Choroid plexus epithelial cell (primary cell): ENCODE measurements around the gene FAM222B.
A peak's percentile ranks its signal among the peaks of the same experiment; 100 is the strongest.

ENCODE experiments used
- DNase-seq: peaks from one replicate; pipeline ENCODE4 v3.0.0-alpha.2; 2010; ENCODE audit warnings: low read depth
- H3K4me3 ChIP-seq: 2 replicates; pipeline ENCODE4 v1.5.1; 2011; ENCODE audit warnings: low read depth, mild to moderate bottlenecking, control low read depth, low read length, moderate library complexity
- TF ChIP-seq, protein P1 (sequence below): conservative IDR thresholded peaks from 2 replicates; pipeline ENCODE4 v1.5.1; 2011; ENCODE audit warnings: low read depth, mild to moderate bottlenecking, control low read depth, inconsistent platforms, low read length, moderate library complexity

FAM222B gene

DNA sequence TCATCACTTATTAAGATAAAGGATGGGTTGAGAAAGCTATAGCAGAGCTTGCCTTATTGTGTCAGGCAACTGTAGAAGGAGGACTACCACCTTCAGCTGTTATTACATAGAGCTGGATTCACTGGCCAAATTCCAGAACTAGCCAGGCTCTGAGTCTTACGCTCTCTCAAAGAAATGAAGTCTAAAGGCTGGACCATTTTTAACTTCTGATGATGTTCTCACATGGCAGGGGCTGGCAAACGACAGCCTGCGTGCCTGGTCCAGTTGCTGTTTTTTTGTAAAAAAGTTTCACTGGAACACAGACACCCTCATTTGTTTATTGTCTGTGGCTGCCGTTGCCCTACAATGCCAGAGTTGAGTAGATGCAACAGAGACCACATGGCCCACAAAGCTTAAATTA lies 77.6 kb downstream of the FAM222B start:
- no peak for DNase-seq
- TF ChIP-seq, protein P1, sequence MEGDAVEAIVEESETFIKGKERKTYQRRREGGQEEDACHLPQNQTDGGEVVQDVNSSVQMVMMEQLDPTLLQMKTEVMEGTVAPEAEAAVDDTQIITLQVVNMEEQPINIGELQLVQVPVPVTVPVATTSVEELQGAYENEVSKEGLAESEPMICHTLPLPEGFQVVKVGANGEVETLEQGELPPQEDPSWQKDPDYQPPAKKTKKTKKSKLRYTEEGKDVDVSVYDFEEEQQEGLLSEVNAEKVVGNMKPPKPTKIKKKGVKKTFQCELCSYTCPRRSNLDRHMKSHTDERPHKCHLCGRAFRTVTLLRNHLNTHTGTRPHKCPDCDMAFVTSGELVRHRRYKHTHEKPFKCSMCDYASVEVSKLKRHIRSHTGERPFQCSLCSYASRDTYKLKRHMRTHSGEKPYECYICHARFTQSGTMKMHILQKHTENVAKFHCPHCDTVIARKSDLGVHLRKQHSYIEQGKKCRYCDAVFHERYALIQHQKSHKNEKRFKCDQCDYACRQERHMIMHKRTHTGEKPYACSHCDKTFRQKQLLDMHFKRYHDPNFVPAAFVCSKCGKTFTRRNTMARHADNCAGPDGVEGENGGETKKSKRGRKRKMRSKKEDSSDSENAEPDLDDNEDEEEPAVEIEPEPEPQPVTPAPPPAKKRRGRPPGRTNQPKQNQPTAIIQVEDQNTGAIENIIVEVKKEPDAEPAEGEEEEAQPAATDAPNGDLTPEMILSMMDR: no peak
- H3K4me3 ChIP-seq: no peak overlapping the region

DNA sequence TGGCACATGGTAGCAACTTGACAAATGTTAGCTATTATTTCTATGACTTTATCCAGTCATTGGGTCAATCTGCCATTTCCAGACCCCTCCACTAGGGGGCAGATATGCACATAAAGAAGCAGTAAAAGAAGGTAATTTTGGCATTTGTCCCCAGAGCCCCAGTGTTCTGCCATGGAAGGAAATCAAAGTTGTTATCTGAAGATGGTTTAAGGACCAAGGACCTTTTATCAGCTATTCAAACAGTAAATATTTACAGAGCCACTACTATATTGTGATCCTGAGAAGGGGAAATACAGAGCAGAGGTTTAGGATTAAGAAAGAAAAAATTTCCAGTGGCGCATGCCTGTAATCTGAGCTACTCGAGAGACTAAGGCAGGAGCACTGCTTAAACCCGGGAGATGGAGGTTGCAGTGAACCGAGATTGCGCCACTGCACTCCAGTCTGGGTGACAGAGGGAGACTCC lies 78.8 kb downstream of the FAM222B start:
- no peak overlapping the region for H3K4me3 ChIP-seq
- peak; percentile 83 for DNase-seq
- TF ChIP-seq, protein P1: peak; percentile 85

DNA sequence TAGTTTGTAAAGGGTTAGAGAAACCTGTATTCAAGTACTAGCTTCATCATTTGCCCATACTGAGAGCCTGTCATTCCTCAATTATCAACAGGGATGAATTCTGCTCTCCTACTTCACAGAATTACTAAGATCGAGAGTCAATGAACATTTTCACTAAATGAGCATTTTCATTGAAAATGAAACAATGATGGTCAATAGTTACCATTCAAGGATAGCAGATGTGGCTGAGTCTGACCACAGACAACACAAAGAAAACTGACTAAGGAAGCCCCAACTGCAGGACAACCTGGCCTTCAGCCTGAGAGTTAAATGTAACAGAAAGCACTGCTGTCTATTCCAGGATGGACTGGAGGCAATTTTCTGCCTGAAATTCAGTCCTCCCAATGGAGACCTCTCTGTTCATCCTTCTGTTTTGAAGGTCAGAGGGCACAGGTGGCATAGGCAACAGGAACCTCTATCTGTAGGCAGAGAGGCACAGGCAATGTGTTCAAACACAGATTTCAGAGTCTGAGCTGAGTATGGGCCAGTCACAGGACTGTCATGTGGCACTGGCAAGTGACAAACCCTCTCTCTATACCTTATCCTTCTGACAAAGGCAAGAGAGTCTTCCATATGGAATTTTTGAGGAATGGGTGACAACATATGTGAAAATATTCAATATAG lies 79.3 kb downstream of the FAM222B start:
- TF ChIP-seq, protein P1: no peak
- no peak overlapping the region for H3K4me3 ChIP-seq
- DNase-seq: no peak

- no peak overlapping the region for H3K4me3 ChIP-seq
- peak; percentile 74 for DNase-seq
- TF ChIP-seq, protein P1: no peak
These were observed 81.7 kb downstream of the FAM222B start for GRCh38 chr17:28760601-28761562.

- DNase-seq: no peak
- TF ChIP-seq, protein P1: no peak
- no peak overlapping the region for H3K4me3 ChIP-seq
These were observed 83.2 kb downstream of the FAM222B start for GRCh38 chr17:28759256-28759865.

- DNase-seq: no peak
- TF ChIP-seq, protein P1: no peak
- no peak overlapping the region for H3K4me3 ChIP-seq
These were observed 84.0 kb downstream of the FAM222B start for GRCh38 chr17:28758411-28759121.
